GM12872 (cell line): ENCODE results near the gene ARFGEF3.

Source experiments
- CTCF ChIP-seq: IDR thresholded peaks from 3 replicates; pipeline ENCODE4 v1.5.1; 2011; ENCODE audit warnings: low read depth, mild to moderate bottlenecking, low read length, moderate library complexity; ENCODE audit not compliant: insufficient read depth

The ARFGEF3 gene

GRCh38 chr6:138205437-138206094 is 43.8 kb downstream of the ARFGEF3 start:
- TF ChIP-seq CTCF: no peak

GRCh38 chr6:138206862-138207261 is 45.1 kb downstream of the ARFGEF3 start:
- TF ChIP-seq CTCF: no peak

DNA sequence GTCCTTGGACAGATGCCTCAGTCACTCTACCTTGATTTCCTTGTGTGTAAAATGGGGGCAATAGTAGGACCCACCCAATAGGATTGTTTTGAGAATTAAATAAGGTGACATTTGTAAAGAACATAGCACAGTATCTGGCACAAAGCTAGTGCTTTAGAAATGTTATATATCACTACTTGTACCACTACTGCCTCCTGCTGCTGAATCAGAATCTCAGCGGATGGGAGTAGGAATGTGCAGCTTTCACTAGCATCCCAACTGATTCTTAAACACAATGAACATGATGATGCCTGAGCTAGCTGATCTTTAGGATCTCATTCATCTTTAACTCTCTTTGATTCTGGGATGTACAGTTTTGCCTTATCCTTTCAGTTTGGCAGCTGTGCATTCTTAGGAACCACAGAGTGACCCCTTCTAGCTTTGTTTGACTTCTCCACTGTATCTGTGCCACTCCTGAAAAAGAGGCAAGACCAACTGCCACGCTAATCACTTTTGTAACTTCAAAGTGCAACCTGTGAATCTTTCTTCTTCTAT is 49.4 kb downstream of the ARFGEF3 start:
- 0 out of 3 replicates have a peak, but pooled peaks have one; percentile 7 for TF ChIP-seq CTCF

DNA sequence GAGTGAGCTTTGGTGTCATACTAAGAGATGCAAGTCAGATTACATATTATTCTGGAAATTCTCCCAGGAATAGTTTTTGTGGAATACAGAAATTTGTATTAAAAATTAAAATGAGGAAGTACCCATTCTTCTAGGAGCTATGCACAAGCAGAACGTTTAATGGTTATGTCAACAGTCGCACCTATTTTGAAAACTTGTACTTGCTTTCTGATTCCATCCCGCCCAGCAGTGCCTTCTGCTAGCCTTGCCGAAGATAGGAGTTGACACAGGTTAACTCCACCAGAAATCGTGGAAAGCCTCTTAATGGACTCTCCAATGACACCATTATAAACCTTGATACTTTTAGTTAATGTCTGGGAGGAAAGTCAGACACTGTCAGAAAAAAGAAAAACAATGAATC is 49.9 kb downstream of the ARFGEF3 start:
- no peak for TF ChIP-seq CTCF

- no peak for TF ChIP-seq CTCF
These were observed 53.5 kb downstream of the ARFGEF3 start for GRCh38 chr6:138215093-138215782.

DNA sequence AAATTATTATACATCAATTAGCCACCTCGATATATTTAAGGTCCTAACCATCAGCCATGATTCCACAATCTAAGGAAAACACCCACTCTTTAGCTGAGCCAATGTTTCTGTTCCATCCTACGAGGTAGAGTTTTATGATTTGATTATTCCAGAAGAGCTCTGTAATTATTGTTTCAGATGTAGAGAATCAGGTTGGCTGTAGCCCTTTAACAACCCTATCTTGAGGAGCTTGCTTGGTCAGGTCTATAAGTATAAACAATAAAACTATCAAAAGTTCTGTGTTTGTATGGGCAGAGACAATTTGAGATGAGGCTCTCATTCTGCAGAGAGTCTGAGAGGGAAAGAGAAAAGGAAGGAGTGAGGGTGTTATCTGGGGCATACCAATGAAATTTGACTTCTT is 56.7 kb downstream of the ARFGEF3 start, which contains the start of gene PBOV1:
Gene PBOV1 (minus strand): TSS at position 43 of the 400 bp plus-strand sequence. CDS start 96 bp downstream, outside the sequence.
- no peak for TF ChIP-seq CTCF

DNA sequence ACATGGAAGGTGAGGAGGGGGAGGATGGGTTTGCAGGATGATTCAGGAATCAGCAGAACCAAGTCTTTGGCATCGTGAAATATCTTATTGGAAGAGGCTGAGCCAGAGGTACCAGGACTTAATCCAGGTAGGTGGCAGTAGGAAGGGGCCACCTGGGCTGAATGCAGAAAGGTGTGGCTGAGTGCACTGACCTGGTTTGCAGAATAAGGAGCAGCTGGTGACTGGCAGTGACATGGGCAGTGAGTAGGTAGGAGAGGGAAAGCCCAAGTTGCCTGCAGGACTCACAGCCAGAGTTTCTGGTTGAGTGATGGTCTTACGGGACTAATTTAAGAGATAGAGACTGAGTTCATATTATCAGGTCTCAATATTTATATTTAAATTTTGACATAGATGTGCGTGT is 57.7 kb downstream of the ARFGEF3 start:
- no peak for TF ChIP-seq CTCF
